M059J (cell line): Measurements from ENCODE around the gene HMGB1. TPM values are rescaled to one million over a fixed set of nuclear protein-coding genes. Genes with fewer than 3 reads are reported as not detected.
"Not testable (repeated sequence)": the region's sequence is repeated elsewhere in the genome, so short reads cannot be mapped to it uniquely, and the experiment has no call there.

Experiments used
- DNase-seq: peaks from one replicate; pipeline ENCODE4 v3.0.0-alpha.2; 2012; ENCODE audit warnings: low read depth
- total RNA-seq: library from RNA; depleted of rRNA; stranded (reverse); fragments of >200 nt; shearing (Covaris generic); gene quantifications from 2 replicates; pipeline ENCODE4 v1.2.3, GENCODE V29; 2014

Gene HMGB1
- total RNA-seq, 1 experiment from 2014 or later = 610 TPM

GRCh38 chr13:30466358-30466714, 600 bp upstream of the HMGB1 start:
- peak; percentile 57 for DNase-seq

GRCh38 chr13:30465343-30465592, 468 bp downstream of the HMGB1 start:
- DNase-seq = no peak

- DNase-seq = peak; percentile 68
These were observed 1.0 kb downstream of the HMGB1 start for GRCh38 chr13:30464496-30465342.

GRCh38 chr13:30463787-30464495, 1.8 kb downstream of the HMGB1 start:
- DNase-seq = peak; percentile 63

GRCh38 chr13:30461279-30462066, 4.3 kb downstream of the HMGB1 start:
- peak; percentile 31 for DNase-seq

- no peak for DNase-seq
These were observed 8.3 kb downstream of the HMGB1 start for GRCh38 chr13:30457306-30457891.

- no peak for DNase-seq
These were observed 9.4 kb downstream of the HMGB1 start for GRCh38 chr13:30456290-30456689.

GRCh38 chr13:30454991-30455390, 10.7 kb downstream of the HMGB1 start:
- DNase-seq = no peak

- no peak for DNase-seq
These were observed 12.0 kb downstream of the HMGB1 start for GRCh38 chr13:30453727-30454126.

GRCh38 chr13:30451476-30451875, 14.3 kb downstream of the HMGB1 start:
- DNase-seq = not testable (repeated sequence)

- DNase-seq = no peak
These were observed 15.7 kb downstream of the HMGB1 start for GRCh38 chr13:30450066-30450465.

- no peak for DNase-seq
These were observed 17.3 kb downstream of the HMGB1 start for GRCh38 chr13:30448441-30448840.

GRCh38 chr13:30446126-30446500, 19.6 kb downstream of the HMGB1 start:
- DNase-seq = no peak

- no peak for DNase-seq
These were observed 21.8 kb downstream of the HMGB1 start for GRCh38 chr13:30443957-30444404.

- DNase-seq = not testable (repeated sequence)
These were observed 22.2 kb downstream of the HMGB1 start for GRCh38 chr13:30443491-30443890.

GRCh38 chr13:30442926-30443325, 22.8 kb downstream of the HMGB1 start:
- no peak for DNase-seq

- peak; percentile 48 for DNase-seq
These were observed 24.6 kb downstream of the HMGB1 start for GRCh38 chr13:30440910-30441703.

- DNase-seq = no peak
These were observed 27.4 kb downstream of the HMGB1 start for GRCh38 chr13:30438286-30438685.

GRCh38 chr13:30437177-30437576, 28.6 kb downstream of the HMGB1 start:
- DNase-seq = no peak

- DNase-seq = no peak
These were observed 29.8 kb downstream of the HMGB1 start for GRCh38 chr13:30435911-30436451.
